Subcutaneous abdominal adipose tissue (tissue), 5 donors: ENCODE data around the gene DEFB119.
"Not testable (repeated sequence)": the region's sequence is repeated elsewhere in the genome, so short reads cannot be mapped to it uniquely, and the experiment has no call there.

Experiments used
- H3K27ac ChIP-seq: one replicate; pipeline ENCODE4 v1.7.0; 2013; ENCODE audit warnings: low read depth, mild to moderate bottlenecking, inconsistent platforms, low read length, moderate library complexity
- H3K27me3 ChIP-seq, 5 donors: one replicate each; pipeline ENCODE4 v1.7.0; 2013; ENCODE audit warnings: low read length in 5 of 5, inconsistent platforms in 1 of 5; ENCODE audit not compliant: control insufficient read depth in 5 of 5, insufficient read depth in 4 of 5
- H3K36me3 ChIP-seq, 5 donors: one replicate each; pipeline ENCODE4 v1.7.0; 2013; ENCODE audit warnings: low read length in 5 of 5; ENCODE audit not compliant: control insufficient read depth in 5 of 5, insufficient read depth in 5 of 5
- H3K4me1 ChIP-seq, 5 donors: one replicate each; pipeline ENCODE4 v1.7.0; 2013; ENCODE audit warnings: low read length in 5 of 5, mild to moderate bottlenecking in 3 of 5, moderate library complexity in 1 of 5; ENCODE audit not compliant: control insufficient read depth in 5 of 5, insufficient read depth in 5 of 5
- H3K4me3 ChIP-seq, 5 donors: one replicate each; pipeline ENCODE4 v1.7.0; 2013; ENCODE audit warnings: low read length in 5 of 5, low read depth in 1 of 5
- H3K9ac ChIP-seq, 5 donors: one replicate each; pipeline ENCODE4 v1.7.0; 2013; ENCODE audit warnings: low read length in 5 of 5, mild to moderate bottlenecking in 4 of 5, moderate library complexity in 3 of 5
- H3K9me3 ChIP-seq, 5 donors: one replicate each; pipeline ENCODE4 v1.7.0; 2013; ENCODE audit warnings: low read length in 5 of 5; ENCODE audit not compliant: control insufficient read depth in 5 of 5
- donor health status: healthy.
- donor health status: healthy.
- donor health status: healthy.
- donor health status: healthy.
- donor health status: healthy.

The DEFB119 gene

DNA sequence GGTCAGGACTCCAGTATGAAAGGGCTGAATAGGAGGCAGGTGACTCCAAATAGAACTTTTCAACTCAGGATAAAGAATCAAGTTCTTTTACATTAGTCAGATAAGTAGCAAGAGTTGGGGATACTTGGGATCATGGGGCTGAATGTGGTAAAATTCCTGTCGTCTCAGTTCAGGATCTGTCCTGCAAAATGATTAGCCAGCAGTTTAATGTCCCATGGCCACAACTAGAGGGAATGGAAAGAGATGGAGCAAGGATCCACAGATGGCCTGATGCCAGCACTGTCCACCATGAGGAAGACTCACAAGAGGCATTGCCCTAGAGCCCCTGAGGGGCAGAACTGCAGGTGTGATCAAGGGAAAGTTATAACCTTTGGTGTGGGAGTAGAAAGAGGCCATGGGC is 13.5 kb upstream of the DEFB119 start:
- no peaks in the 10 kb centered on the region for H3K36me3 ChIP-seq
- no peak overlapping the region for H3K4me3 ChIP-seq
- H3K4me1 ChIP-seq = no peaks in the 10 kb centered on the region
- H3K27ac ChIP-seq = no peak overlapping the region
- H3K27me3 ChIP-seq = peaks cover 0 to 5% (median 0%) of the 10 kb centered on the region in 5 donors
- no peaks in the 10 kb centered on the region for H3K9me3 ChIP-seq
- no peak overlapping the region for H3K9ac ChIP-seq

DNA sequence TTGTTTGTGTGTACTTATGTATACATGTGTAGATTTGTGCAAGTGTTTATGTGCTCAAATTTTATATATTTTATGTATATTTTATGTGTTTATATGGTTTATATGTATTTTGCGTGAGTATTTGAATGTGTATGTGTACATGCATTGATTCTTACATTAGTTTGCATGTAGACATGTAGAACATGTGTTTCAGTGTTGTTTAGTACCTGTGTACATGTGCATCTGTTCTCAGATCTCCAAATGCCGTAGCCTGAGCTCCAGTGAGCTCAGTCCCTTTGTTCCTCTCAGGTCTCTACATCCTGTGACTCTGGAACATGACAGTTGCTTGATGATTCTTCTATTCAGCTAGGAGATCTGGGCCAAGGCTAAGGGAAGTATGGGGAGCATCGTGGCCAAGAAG is 4.5 kb upstream of the DEFB119 start:
- Histone ChIP-seq H3K4me1 (no peaks in the 10 kb centered on the region), H3K27me3 (peaks cover 0 to 5% (median 3%) of the 10 kb centered on the region in 5 donors), H3K9me3 (no peaks in the 10 kb centered on the region), H3K4me3 (no peak overlapping the region), H3K27ac (no peak overlapping the region), H3K36me3 (no peaks in the 10 kb centered on the region), H3K9ac (no peak overlapping the region)

DNA sequence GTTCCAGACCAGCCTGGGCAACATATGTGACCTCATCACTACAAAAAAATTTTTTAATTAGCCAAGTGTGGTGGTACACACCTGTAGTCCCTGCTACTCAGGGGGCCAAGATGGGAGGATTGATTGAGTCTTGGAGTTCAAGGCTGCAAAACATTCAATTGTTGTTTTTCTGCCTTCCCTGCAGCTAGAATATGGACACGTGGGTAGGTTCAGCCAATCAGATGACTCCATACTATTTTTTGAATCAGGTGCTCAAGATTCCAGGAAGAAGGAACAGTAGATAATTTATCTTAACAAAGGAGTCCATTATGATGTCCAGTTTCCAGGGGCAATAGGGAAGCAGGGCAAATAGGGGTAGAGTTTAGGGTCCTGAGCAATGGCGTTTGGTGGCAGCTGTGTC is 2.4 kb upstream of the DEFB119 start:
- Histone ChIP-seq H3K36me3 (no peaks in the 10 kb centered on the region), H3K9me3 (no peaks in the 10 kb centered on the region), H3K4me1 (no peaks in the 10 kb centered on the region), H3K27ac (no peak overlapping the region), H3K9ac (no peak overlapping the region), H3K27me3 (peaks cover 0 to 4% (median 3%) of the 10 kb centered on the region in 5 donors), H3K4me3 (no peak overlapping the region)

DNA sequence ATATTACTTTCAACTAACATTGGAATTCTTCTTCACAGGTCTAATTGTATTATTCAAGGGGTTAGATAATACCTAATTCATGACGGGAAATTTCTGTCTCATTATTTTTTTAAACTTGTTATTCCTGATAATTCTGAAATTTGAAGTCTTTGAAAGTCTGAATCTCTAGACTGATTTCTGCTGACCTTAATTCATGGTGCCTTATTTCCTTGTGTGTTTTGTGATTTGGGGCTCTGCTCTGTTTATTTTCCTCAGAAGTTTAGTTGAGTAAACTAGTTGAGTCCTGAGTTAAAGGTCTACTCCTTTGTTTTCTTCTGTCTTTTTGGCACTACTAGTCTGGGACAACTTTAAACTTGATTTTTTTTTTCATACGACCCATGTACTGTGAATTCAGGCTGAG is 16.0 kb downstream of the DEFB119 start:
- H3K9ac ChIP-seq = no peak overlapping the region
- H3K27me3 ChIP-seq = peaks cover 0 to 2% (median 0%) of the 10 kb centered on the region in 5 donors
- no peak overlapping the region for H3K4me3 ChIP-seq
- H3K4me1 ChIP-seq = no peaks in the 10 kb centered on the region
- H3K27ac ChIP-seq = no peak overlapping the region
- H3K9me3 ChIP-seq = peaks cover 0 to 10% (median 4%) of the 10 kb centered on the region in 5 donors
- H3K36me3 ChIP-seq = no peaks in the 10 kb centered on the region

DNA sequence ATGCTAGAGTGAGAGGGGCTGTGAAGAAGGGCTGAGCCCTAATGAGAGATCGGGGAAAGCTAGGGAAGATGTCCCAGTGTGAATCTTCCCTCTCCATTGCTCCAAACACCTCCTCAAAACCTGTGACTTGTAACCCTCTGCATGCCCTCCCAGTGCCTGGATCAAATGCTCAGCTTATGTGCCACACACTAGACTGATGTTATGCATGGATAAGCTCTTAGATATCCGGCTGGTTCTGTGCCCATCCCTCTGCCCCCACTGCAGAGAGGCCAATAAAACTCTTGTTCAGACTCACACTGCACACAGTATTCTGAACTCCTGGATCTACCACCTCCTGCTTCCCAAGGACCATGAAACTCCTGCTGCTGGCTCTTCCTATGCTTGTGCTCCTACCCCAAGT is 22.1 kb downstream of the DEFB119 start, which contains the start of gene DEFB118:
Gene DEFB118 (plus strand): TSS at position 301 of the 400 bp plus-strand sequence. CDS start 50 bp downstream, at position 351.
- Histone ChIP-seq H3K9me3 (peaks cover 0 to 4% (median 0%) of the 10 kb centered on the region in 5 donors), H3K27me3 (peaks cover 0 to 2% (median 0%) of the 10 kb centered on the region in 5 donors), H3K4me1 (no peaks in the 10 kb centered on the region), H3K9ac (no peak within 1 kb of the TSS), H3K27ac (no peak within 1 kb of the TSS), H3K4me3 (no peak within 1 kb of the TSS), H3K36me3 (no peaks in the 10 kb centered on the region)

DNA sequence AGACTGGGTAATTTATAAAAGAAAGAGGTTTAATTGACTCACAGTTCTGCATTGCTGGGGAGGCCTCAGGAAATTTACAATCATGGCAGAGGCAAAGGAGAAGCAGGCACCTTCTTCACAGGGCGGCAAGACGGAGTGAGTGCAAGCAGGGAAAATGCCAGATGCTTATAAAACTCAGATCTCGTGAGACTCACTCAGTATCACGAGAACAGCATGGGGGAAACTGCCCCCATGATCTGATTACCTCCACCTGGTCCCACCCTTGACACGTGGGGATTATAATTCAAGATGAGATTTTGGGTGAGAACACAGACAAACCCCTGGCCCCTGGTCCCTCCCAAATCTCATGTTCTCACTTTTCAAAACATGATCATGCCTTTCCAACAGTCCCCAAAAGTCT is 26.1 kb downstream of the DEFB119 start:
- H3K4me1 ChIP-seq, H3K9me3 ChIP-seq, H3K36me3 ChIP-seq, H3K9ac ChIP-seq, H3K27me3 ChIP-seq, H3K4me3 ChIP-seq, H3K27ac ChIP-seq: not testable (repeated sequence)

DNA sequence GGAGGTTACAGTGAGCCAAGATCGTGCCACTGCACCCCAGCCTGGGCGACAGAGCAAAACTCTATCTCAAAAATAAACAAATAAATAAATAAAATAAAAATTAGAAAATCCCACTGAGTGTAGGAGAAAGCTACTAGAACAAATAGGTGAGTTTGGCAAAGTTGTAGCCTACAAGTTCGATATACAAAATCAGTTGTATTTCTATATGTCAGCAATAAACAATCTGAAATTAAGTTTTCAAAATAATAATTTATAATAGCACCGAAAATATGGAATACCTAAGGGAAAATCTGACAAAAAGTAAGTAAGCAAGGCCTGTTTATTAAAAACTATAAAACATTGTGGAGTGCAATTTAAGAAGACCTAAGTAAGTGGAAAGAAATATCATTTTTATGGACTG is 27.1 kb downstream of the DEFB119 start:
- Histone ChIP-seq H3K9ac (no peak overlapping the region), H3K4me1 (no peaks in the 10 kb centered on the region), H3K27ac (no peak overlapping the region), H3K27me3 (peaks cover 0 to 2% (median 0%) of the 10 kb centered on the region in 5 donors), H3K4me3 (no peak overlapping the region), H3K9me3 (peaks cover 0 to 4% (median 0%) of the 10 kb centered on the region in 5 donors), H3K36me3 (no peaks in the 10 kb centered on the region)

DNA sequence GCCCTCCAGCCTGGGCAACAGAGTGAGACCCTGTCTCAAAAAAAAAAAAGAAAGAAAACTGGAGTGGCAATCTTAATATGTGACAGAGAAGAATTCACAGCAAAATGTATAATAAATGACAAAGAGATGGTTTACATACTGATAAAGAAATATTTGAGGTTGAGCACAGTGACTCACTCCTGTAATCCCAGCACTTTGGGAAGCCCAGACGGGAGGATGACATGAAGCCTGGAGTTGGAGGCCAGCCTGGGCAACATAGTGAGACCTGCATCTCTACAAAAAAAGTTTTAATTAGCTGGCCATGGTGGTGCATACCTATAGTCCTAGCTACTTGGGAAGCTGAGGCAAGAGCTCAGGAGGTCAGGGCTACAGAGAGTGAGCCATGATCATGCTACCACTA is 34.4 kb downstream of the DEFB119 start:
- no peaks in the 10 kb centered on the region for H3K36me3 ChIP-seq
- no peak overlapping the region for H3K9ac ChIP-seq
- H3K4me3 ChIP-seq = no peak overlapping the region
- no peaks in the 10 kb centered on the region for H3K4me1 ChIP-seq
- no peaks in the 10 kb centered on the region for H3K9me3 ChIP-seq
- H3K27ac ChIP-seq = no peak overlapping the region
- H3K27me3 ChIP-seq = peaks cover 0 to 2% (median 0%) of the 10 kb centered on the region in 5 donors

DNA sequence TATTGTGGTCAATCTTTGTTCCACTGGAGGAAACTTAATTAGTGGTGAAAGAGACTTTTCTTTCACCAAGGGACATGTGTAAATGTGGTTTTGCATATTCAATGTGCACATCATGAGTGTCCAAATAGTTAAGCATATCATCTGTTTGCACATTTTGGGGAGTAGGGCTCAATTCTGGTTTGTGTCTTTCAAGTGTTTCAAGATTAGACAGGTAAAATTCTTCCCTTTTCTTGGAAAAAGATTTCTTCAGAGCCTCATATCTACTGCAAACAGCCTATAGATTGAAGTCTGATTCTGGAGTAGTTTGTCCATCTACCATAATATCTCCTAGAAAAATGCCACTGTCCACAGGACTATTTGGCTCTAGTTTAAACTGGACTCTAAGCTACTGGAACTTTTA is 48.9 kb downstream of the DEFB119 start:
- H3K9me3 ChIP-seq = peaks cover 0 to 4% (median 0%) of the 10 kb centered on the region in 5 donors
- no peaks in the 10 kb centered on the region for H3K4me1 ChIP-seq
- H3K4me3 ChIP-seq = no peak overlapping the region
- H3K9ac ChIP-seq = no peak overlapping the region
- no peaks in the 10 kb centered on the region for H3K27me3 ChIP-seq
- no peaks in the 10 kb centered on the region for H3K36me3 ChIP-seq
- no peak overlapping the region for H3K27ac ChIP-seq

DNA sequence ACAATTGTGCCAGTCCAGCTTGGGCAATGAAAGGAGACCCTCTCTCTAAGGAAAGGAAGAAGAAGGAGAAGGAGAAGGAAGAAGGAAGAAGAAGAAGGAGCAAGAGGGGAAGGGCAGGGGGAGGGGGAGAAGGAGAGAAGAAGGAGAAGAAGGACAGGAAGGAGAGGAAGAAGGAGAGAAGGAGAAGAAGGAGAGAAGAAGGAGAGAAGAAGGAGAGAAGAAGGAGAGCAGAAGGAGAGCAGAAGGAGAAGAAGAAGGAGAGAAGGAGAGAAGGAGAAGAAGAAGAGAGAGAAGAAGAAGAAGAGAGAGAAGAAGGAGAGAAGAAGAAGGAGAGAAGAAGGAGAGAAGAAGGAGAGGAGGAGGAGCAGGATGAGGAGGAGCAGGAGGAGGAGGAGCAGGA is 59.5 kb downstream of the DEFB119 start:
- H3K27me3 ChIP-seq = no peaks in the 10 kb centered on the region
- no peaks in the 10 kb centered on the region for H3K4me1 ChIP-seq
- no peaks in the 10 kb centered on the region for H3K36me3 ChIP-seq
- H3K4me3 ChIP-seq = no peak overlapping the region
- H3K9ac ChIP-seq = no peak overlapping the region
- H3K27ac ChIP-seq = no peak overlapping the region
- peaks cover 0 to 15% (median 12%) of the 10 kb centered on the region in 5 donors for H3K9me3 ChIP-seq
